ENCODE measurements around the gene PSMC1. TPM values are rescaled to one million over a fixed set of nuclear protein-coding genes. Genes with fewer than 3 reads are reported as not detected.

Gene PSMC1
- total RNA-seq, 4 donors from 2014 or later, result 38.2 to 142 (median 53.8) TPM

GRCh38 chr14:90317286-90317685, 60.9 kb downstream of the PSMC1 start:
- Histone ChIP-seq H3K27ac (no peak overlapping the region), H3K4me3 (no peak overlapping the region), H3K27me3 (no peaks in the 10 kb centered on the region), H3K36me3 (no peaks in the 10 kb centered on the region), H3K9me3 (no peaks in the 10 kb centered on the region), H3K4me1 (no peaks in the 10 kb centered on the region)
- no peak for TF ChIP-seq CTCF (IDR thresholded peaks at IDR 0.05)
- no peak for TF ChIP-seq POLR2A (IDR thresholded peaks at IDR 0.05)
- no peak for DNase-seq
- intact Hi-C loops (cut with DNase I; ENCODE audit: low total_unique reads), result no loop called here

DNA sequence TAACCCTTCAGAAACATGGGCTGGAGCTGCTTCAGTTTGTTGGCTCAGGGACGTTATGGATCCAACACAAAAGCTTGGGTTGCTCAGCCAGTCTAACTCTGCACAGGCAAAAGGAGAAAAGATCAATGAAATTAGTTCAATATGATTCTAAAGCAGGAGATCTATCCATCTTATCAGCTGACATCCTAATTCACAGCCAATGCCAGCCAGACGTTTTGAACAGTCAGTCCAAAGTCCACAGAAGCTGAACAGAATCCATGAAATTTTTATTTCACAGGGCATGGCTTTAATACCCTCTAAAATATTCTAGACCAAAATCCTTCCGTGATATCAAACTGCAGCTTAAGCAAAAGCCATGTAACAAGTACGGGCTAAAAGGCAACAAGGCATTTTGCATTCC, 61.7 kb downstream of the PSMC1 start:
- no peaks in the 10 kb centered on the region for H3K36me3 ChIP-seq
- DNase-seq, result no peak
- intact Hi-C loops (cut with DNase I; ENCODE audit: low total_unique reads), result no loop called here

GRCh38 chr14:90319173-90319572, 62.8 kb downstream of the PSMC1 start:
- no peaks in the 10 kb centered on the region for H3K27me3 ChIP-seq
- TF ChIP-seq CTCF (IDR thresholded peaks at IDR 0.05) (no peak), POLR2A (IDR thresholded peaks at IDR 0.05) (no peak)
- H3K4me3 ChIP-seq, result no peak overlapping the region
- no peaks in the 10 kb centered on the region for H3K9me3 ChIP-seq
- intact Hi-C loops (cut with DNase I; ENCODE audit: low total_unique reads), result no loop called here
- H3K36me3 ChIP-seq, result no peaks in the 10 kb centered on the region
- no peak for DNase-seq
- H3K27ac ChIP-seq, result no peak overlapping the region
- no peaks in the 10 kb centered on the region for H3K4me1 ChIP-seq

More for the DNA sequence above, 61.7 kb downstream of the PSMC1 start:
- no peak overlapping the region for H3K27ac ChIP-seq
- H3K4me3 ChIP-seq, result no peak overlapping the region
- H3K4me1 ChIP-seq, result no peaks in the 10 kb centered on the region
- H3K27me3 ChIP-seq, result no peaks in the 10 kb centered on the region
- H3K9me3 ChIP-seq, result no peaks in the 10 kb centered on the region
- TF ChIP-seq POLR2A (IDR thresholded peaks at IDR 0.05) (no peak), CTCF (IDR thresholded peaks at IDR 0.05) (no peak)

GRCh38 chr14:90319634-90320541, 63.5 kb downstream of the PSMC1 start:
- Histone ChIP-seq H3K27me3 (no peaks in the 10 kb centered on the region), H3K4me1 (no peaks in the 10 kb centered on the region), H3K9me3 (no peaks in the 10 kb centered on the region), H3K27ac (no peak overlapping the region), H3K4me3 (no peak overlapping the region), H3K36me3 (no peaks in the 10 kb centered on the region)
- intact Hi-C loops (cut with DNase I; ENCODE audit: low total_unique reads), result no loop called here
- no peak for TF ChIP-seq CTCF (IDR thresholded peaks at IDR 0.05)
- TF ChIP-seq POLR2A (IDR thresholded peaks at IDR 0.05), result no peak
- DNase-seq, result no peak

- DNase-seq, result no peak
- H3K36me3 ChIP-seq, result no peaks in the 10 kb centered on the region
- no peaks in the 10 kb centered on the region for H3K4me1 ChIP-seq
- TF ChIP-seq POLR2A (IDR thresholded peaks at IDR 0.05) (no peak), CTCF (IDR thresholded peaks at IDR 0.05) (no peak)
- no peak overlapping the region for H3K27ac ChIP-seq
- intact Hi-C loops (cut with DNase I; ENCODE audit: low total_unique reads), result no loop called here
- no peak overlapping the region for H3K4me3 ChIP-seq
- no peaks in the 10 kb centered on the region for H3K27me3 ChIP-seq
- H3K9me3 ChIP-seq, result no peaks in the 10 kb centered on the region
These were observed 65.5 kb downstream of the PSMC1 start for GRCh38 chr14:90321891-90322290.
